Erythroblast (primary cell): Measurements from ENCODE around the gene JPH2.

Source experiments
- GATA1 ChIP-seq: IDR thresholded peaks from 2 replicates; pipeline ENCODE4 v1.6.1; 2011; ENCODE audit warnings: low read depth, mild to moderate bottlenecking, control low read depth, low read length, moderate library complexity
- POLR2A ChIP-seq: IDR thresholded peaks from 2 replicates; pipeline ENCODE4 v1.6.1; 2011; ENCODE audit warnings: mild to moderate bottlenecking, low read length

GRCh38 chr20:44123874-44124535 lies 63.0 kb downstream of the JPH2 start:
- TF ChIP-seq POLR2A = no peak
- TF ChIP-seq GATA1 = no peak
